ENCODE measurements around the gene RNASEH2B.
A peak's percentile ranks its signal among the peaks of the same experiment; 100 is the strongest.

Gene RNASEH2B

GRCh38 chr13:50911937-50912795 lies 2.6 kb downstream of the RNASEH2B start:
- Histone ChIP-seq H3K27ac (ENCODE audit: low read depth, low read length) (peak overlapping the region; percentile 80), H3K27me3 (ENCODE audit: control insufficient read depth, low read length) (no peaks in the 10 kb centered on the region), H3K9me2 (replicated peaks; ENCODE audit: control insufficient read depth, low read length) (no peaks in the 10 kb centered on the region), H3F3A (ENCODE audit: control insufficient read depth, insufficient read depth) (peaks cover 36% of the 10 kb centered on the region), H3K36me3 (ENCODE audit: control insufficient read depth, low read length) (peaks cover 56% of the 10 kb centered on the region), H4K20me1 (ENCODE audit: control insufficient read depth, insufficient read depth, low read depth, low read length) (no peaks in the 10 kb centered on the region), H3K9me3 (ENCODE audit: control insufficient read depth, insufficient read depth, low read length) (no peaks in the 10 kb centered on the region), H3K4me2 (ENCODE audit: low read length) (peak overlapping the region; percentile 76), H3K4me1 (ENCODE audit: control insufficient read depth, low read length) (peaks cover 83% of the 10 kb centered on the region), H3K4me3 (ENCODE audit: low read length) (peak overlapping the region; percentile 86), H3K79me2 (ENCODE audit: control insufficient read depth, low read length) (peaks cover 84% of the 10 kb centered on the region)
- TF ChIP-seq CTCF (IDR thresholded peaks at IDR 0.05; ENCODE audit: low read depth, low read length, poor library complexity, severe bottlenecking) (peak; percentile 92), EZH2phosphoT487 (IDR thresholded peaks at IDR 0.05; ENCODE audit: borderline replicate concordance, low read length) (no peak)

- Histone ChIP-seq H3K4me3 (ENCODE audit: low read length) (peak overlapping the region; percentile 86), H3K4me2 (ENCODE audit: low read length) (peak overlapping the region; percentile 76), H4K20me1 (ENCODE audit: control insufficient read depth, insufficient read depth, low read depth, low read length) (no peaks in the 10 kb centered on the region), H3K36me3 (ENCODE audit: control insufficient read depth, low read length) (peaks cover 63% of the 10 kb centered on the region), H3K79me2 (ENCODE audit: control insufficient read depth, low read length) (peaks cover 91% of the 10 kb centered on the region), H3K27ac (ENCODE audit: low read depth, low read length) (no peak overlapping the region), H3K9me3 (ENCODE audit: control insufficient read depth, insufficient read depth, low read length) (peaks cover 5% of the 10 kb centered on the region), H3K4me1 (ENCODE audit: control insufficient read depth, low read length) (peaks cover 82% of the 10 kb centered on the region), H3K9me2 (replicated peaks; ENCODE audit: control insufficient read depth, low read length) (no peaks in the 10 kb centered on the region), H3F3A (ENCODE audit: control insufficient read depth, insufficient read depth) (peaks cover 36% of the 10 kb centered on the region), H3K27me3 (ENCODE audit: control insufficient read depth, low read length) (no peaks in the 10 kb centered on the region)
- TF ChIP-seq EZH2phosphoT487 (IDR thresholded peaks at IDR 0.05; ENCODE audit: borderline replicate concordance, low read length) (no peak), CTCF (IDR thresholded peaks at IDR 0.05; ENCODE audit: low read depth, low read length, poor library complexity, severe bottlenecking) (no peak)
These were observed 3.3 kb downstream of the RNASEH2B start for GRCh38 chr13:50912851-50913250.

- Histone ChIP-seq H3K36me3 (ENCODE audit: control insufficient read depth, low read length) (peaks cover 72% of the 10 kb centered on the region), H4K20me1 (ENCODE audit: control insufficient read depth, insufficient read depth, low read depth, low read length) (no peaks in the 10 kb centered on the region), H3K4me2 (ENCODE audit: low read length) (peak overlapping the region; percentile 76), H3K4me1 (ENCODE audit: control insufficient read depth, low read length) (peaks cover 68% of the 10 kb centered on the region), H3K4me3 (ENCODE audit: low read length) (peak overlapping the region; percentile 39), H3K27me3 (ENCODE audit: control insufficient read depth, low read length) (no peaks in the 10 kb centered on the region), H3K27ac (ENCODE audit: low read depth, low read length) (peak overlapping the region; percentile 36), H3F3A (ENCODE audit: control insufficient read depth, insufficient read depth) (peaks cover 24% of the 10 kb centered on the region), H3K9me3 (ENCODE audit: control insufficient read depth, insufficient read depth, low read length) (peaks cover 8% of the 10 kb centered on the region), H3K79me2 (ENCODE audit: control insufficient read depth, low read length) (peaks cover 99% of the 10 kb centered on the region), H3K9me2 (replicated peaks; ENCODE audit: control insufficient read depth, low read length) (no peaks in the 10 kb centered on the region)
- TF ChIP-seq EZH2phosphoT487 (IDR thresholded peaks at IDR 0.05; ENCODE audit: borderline replicate concordance, low read length) (no peak), CTCF (IDR thresholded peaks at IDR 0.05; ENCODE audit: low read depth, low read length, poor library complexity, severe bottlenecking) (no peak)
These were observed 4.6 kb downstream of the RNASEH2B start for GRCh38 chr13:50914176-50914700.
